Testis (tissue), 2 donors: Measurements from ENCODE around the gene LARP1.

Experiments used
- POLR2A ChIP-seq: fragments of 450-650 bp; IDR thresholded peaks from one replicate; pipeline ENCODE4 v1.6.1; 2017; ENCODE audit warnings: antibody characterized with exemption, mild to moderate bottlenecking, moderate library complexity
- TF ChIP-seq, protein P1 (sequence below), 3 experiments: fragments of 450-650 bp in 2 of 3; fragments of 200-600 bp in 1 of 3; sonication (generic) in 1 of 3; IDR thresholded peaks; one replicate each; pipeline ENCODE4 v1.5.1; 2016 to 2019; ENCODE audit warnings: antibody characterized with exemption in 3 of 3, mild to moderate bottlenecking in 2 of 3, moderate library complexity in 1 of 3

DNA sequence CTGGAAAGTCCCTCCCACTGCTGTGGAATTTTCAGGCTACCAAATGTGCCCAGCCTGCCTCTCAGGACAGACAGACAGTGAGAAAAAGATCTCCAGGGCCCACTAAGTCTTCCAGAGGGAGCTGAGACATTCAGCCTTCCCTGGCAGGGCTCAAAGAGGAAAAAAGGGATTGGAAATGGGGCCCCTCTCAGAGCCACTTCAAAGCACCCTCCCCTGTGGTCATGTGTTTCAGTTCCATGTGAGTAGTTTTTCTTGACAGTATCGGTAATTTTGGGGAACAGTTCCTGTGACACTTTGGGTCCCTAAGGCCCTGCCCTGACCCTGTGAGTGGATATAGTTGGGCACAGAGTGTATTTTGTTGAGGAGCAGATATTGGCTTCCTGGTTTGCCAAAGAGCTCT lies 25.0 kb downstream of the LARP1 start:
- TF ChIP-seq, protein P1, sequence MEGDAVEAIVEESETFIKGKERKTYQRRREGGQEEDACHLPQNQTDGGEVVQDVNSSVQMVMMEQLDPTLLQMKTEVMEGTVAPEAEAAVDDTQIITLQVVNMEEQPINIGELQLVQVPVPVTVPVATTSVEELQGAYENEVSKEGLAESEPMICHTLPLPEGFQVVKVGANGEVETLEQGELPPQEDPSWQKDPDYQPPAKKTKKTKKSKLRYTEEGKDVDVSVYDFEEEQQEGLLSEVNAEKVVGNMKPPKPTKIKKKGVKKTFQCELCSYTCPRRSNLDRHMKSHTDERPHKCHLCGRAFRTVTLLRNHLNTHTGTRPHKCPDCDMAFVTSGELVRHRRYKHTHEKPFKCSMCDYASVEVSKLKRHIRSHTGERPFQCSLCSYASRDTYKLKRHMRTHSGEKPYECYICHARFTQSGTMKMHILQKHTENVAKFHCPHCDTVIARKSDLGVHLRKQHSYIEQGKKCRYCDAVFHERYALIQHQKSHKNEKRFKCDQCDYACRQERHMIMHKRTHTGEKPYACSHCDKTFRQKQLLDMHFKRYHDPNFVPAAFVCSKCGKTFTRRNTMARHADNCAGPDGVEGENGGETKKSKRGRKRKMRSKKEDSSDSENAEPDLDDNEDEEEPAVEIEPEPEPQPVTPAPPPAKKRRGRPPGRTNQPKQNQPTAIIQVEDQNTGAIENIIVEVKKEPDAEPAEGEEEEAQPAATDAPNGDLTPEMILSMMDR (IDR thresholded peaks at IDR 0.05): no peak
- no peak for TF ChIP-seq POLR2A
